Neural progenitor cell (in vitro differentiated cells): ENCODE data around the gene CCDC7. TPM values are rescaled to one million over a fixed set of nuclear protein-coding genes. Genes with fewer than 3 reads are reported as not detected.

Source experiments
- DNase-seq: peaks from one replicate; pipeline ENCODE4 v3.0.0-alpha.2; 2016; ENCODE audit warnings: low spot score
- H2AFZ ChIP-seq: fragments of 200-600 bp; sonication (generic); replicated peaks from 2 replicates; pipeline ENCODE4 v1.6.1; 2016; ENCODE audit warnings: antibody characterized with exemption
- H3F3A ChIP-seq: fragments of 200-600 bp; sonication (generic); 2 replicates; pipeline ENCODE4 v1.6.1; 2016; ENCODE audit warnings: antibody characterized with exemption, low read depth
- H3K27ac ChIP-seq: fragments of 200-600 bp; sonication (generic); 2 replicates; pipeline ENCODE4 v1.5.1; 2016; ENCODE audit warnings: mild to moderate bottlenecking
- H3K27me3 ChIP-seq: fragments of 200-600 bp; sonication (generic); 2 replicates; pipeline ENCODE4 v1.6.1; 2016; ENCODE audit warnings: mild to moderate bottlenecking, moderate library complexity
- H3K36me3 ChIP-seq: fragments of 200-600 bp; sonication (generic); 2 replicates; pipeline ENCODE4 v1.5.1; 2016
- H3K4me1 ChIP-seq: fragments of 200-600 bp; sonication (generic); 2 replicates; pipeline ENCODE4 v1.6.1; 2016; ENCODE audit warnings: mixed run types
- H3K4me2 ChIP-seq: fragments of 200-600 bp; sonication (generic); 2 replicates; pipeline ENCODE4 v1.6.1; 2016
- H3K4me3 ChIP-seq: fragments of 200-600 bp; sonication (generic); 2 replicates; pipeline ENCODE4 v1.5.1; 2016
- H3K79me2 ChIP-seq: fragments of 200-600 bp; sonication (generic); 2 replicates; pipeline ENCODE4 v1.6.1; 2016; ENCODE audit warnings: low read depth
- H3K9ac ChIP-seq: fragments of 200-600 bp; sonication (generic); 2 replicates; pipeline ENCODE4 v1.6.1; 2016
- H3K9me3 ChIP-seq: fragments of 200-600 bp; sonication (generic); 2 replicates; pipeline ENCODE4 v1.5.1; 2016; ENCODE audit warnings: low read depth
- H4K20me1 ChIP-seq: fragments of 200-600 bp; sonication (generic); 2 replicates; pipeline ENCODE4 v1.6.1; 2016; ENCODE audit warnings: low read depth
- H3K27ac Mint-ChIP-seq: 3 replicates; pipeline ENCODE4 v1.8.0; 2021; ENCODE audit warnings: mixed read lengths
- H3K27me3 Mint-ChIP-seq: 2 replicates; pipeline ENCODE4 v1.8.0; 2022; ENCODE audit warnings: low read depth, mild to moderate bottlenecking, inconsistent platforms, moderate library complexity, mixed read lengths; ENCODE audit not compliant: insufficient read depth
- H3K36me3 Mint-ChIP-seq: 3 replicates; pipeline ENCODE4 v1.8.0; 2021; ENCODE audit warnings: mixed read lengths
- H3K4me1 Mint-ChIP-seq: 3 replicates; pipeline ENCODE4 v1.8.0; 2021; ENCODE audit warnings: mixed read lengths
- H3K4me3 Mint-ChIP-seq: 3 replicates; pipeline ENCODE4 v1.8.0; 2021; ENCODE audit warnings: mild to moderate bottlenecking, moderate library complexity, mixed read lengths
- H3K9me3 Mint-ChIP-seq: 3 replicates; pipeline ENCODE4 v1.8.0; 2020; ENCODE audit warnings: mixed read lengths
- CTCF ChIP-seq: fragments of 200-600 bp; sonication (generic); IDR thresholded peaks from 2 replicates; pipeline ENCODE4 v1.5.1; 2017; ENCODE audit warnings: antibody characterized with exemption, mild to moderate bottlenecking
- EZH2 ChIP-seq: fragments of 200-600 bp; sonication (generic); IDR thresholded peaks from 2 replicates; pipeline ENCODE4 v1.6.1; 2017; ENCODE audit warnings: antibody characterized with exemption, mild to moderate bottlenecking, moderate library complexity
- EZH2phosphoT487 ChIP-seq: fragments of 200-600 bp; sonication (generic); IDR thresholded peaks from 2 replicates; pipeline ENCODE4 v1.6.1; 2017; ENCODE audit warnings: antibody characterized with exemption
- total RNA-seq: library from RNA; depleted of rRNA; stranded (reverse); fragments of >200 nt; gene quantifications from 2 replicates; pipeline ENCODE4 v1.2.3, GENCODE V29; 2015; ENCODE audit warnings: low replicate concordance

CCDC7 gene
- total RNA-seq, 1 donor from 2014 or later = 6.9 TPM

GRCh38 chr10:32419615-32420014, 26.3 kb upstream of the CCDC7 start:
- no peaks in the 10 kb centered on the region for H3K4me1 ChIP-seq
- no peak overlapping the region for H3K27ac Mint-ChIP-seq
- no peaks in the 10 kb centered on the region for H3K9me3 ChIP-seq
- H4K20me1 ChIP-seq = no peaks in the 10 kb centered on the region
- no peaks in the 10 kb centered on the region for H3K79me2 ChIP-seq
- no peak overlapping the region for H3K9ac ChIP-seq
- no peak for TF ChIP-seq EZH2phosphoT487
- no peak for TF ChIP-seq CTCF
- TF ChIP-seq EZH2 = no peak
- no peaks in the 10 kb centered on the region for H3K27me3 Mint-ChIP-seq
- no peak overlapping the region for H3K4me3 Mint-ChIP-seq
- DNase-seq = no peak
- H3K36me3 Mint-ChIP-seq = no peaks in the 10 kb centered on the region
- no peak overlapping the region for H3K27ac ChIP-seq
- no peak overlapping the region for H2AFZ ChIP-seq
- no peaks in the 10 kb centered on the region for H3F3A ChIP-seq
- H3K27me3 ChIP-seq = no peaks in the 10 kb centered on the region
- no peak overlapping the region for H3K4me3 ChIP-seq
- no peaks in the 10 kb centered on the region for H3K9me3 Mint-ChIP-seq
- H3K36me3 ChIP-seq = no peaks in the 10 kb centered on the region
- H3K4me1 Mint-ChIP-seq = no peaks in the 10 kb centered on the region
- no peak overlapping the region for H3K4me2 ChIP-seq

GRCh38 chr10:32426186-32426585, 19.8 kb upstream of the CCDC7 start:
- no peaks in the 10 kb centered on the region for H3K79me2 ChIP-seq
- TF ChIP-seq CTCF (no peak), EZH2phosphoT487 (no peak), EZH2 (no peak)
- H2AFZ ChIP-seq = no peak overlapping the region
- no peak overlapping the region for H3K4me3 ChIP-seq
- Mint-ChIP-seq H3K4me3 (no peak overlapping the region), H3K9me3 (no peaks in the 10 kb centered on the region), H3K36me3 (no peaks in the 10 kb centered on the region), H3K4me1 (no peaks in the 10 kb centered on the region), H3K27me3 (no peaks in the 10 kb centered on the region), H3K27ac (no peak overlapping the region)
- no peak overlapping the region for H3K27ac ChIP-seq
- H3K9me3 ChIP-seq = no peaks in the 10 kb centered on the region
- no peak overlapping the region for H3K4me2 ChIP-seq
- no peak overlapping the region for H3K9ac ChIP-seq
- DNase-seq = no peak
- H3K27me3 ChIP-seq = no peaks in the 10 kb centered on the region
- H4K20me1 ChIP-seq = no peaks in the 10 kb centered on the region
- no peaks in the 10 kb centered on the region for H3F3A ChIP-seq
- no peaks in the 10 kb centered on the region for H3K36me3 ChIP-seq
- H3K4me1 ChIP-seq = no peaks in the 10 kb centered on the region

- Histone ChIP-seq H3K27me3 (no peaks in the 10 kb centered on the region), H3K4me1 (no peaks in the 10 kb centered on the region), H3F3A (no peaks in the 10 kb centered on the region), H2AFZ (no peak overlapping the region), H3K36me3 (no peaks in the 10 kb centered on the region), H3K79me2 (no peaks in the 10 kb centered on the region), H3K4me2 (no peak overlapping the region), H3K4me3 (no peak overlapping the region), H3K9me3 (no peaks in the 10 kb centered on the region), H3K9ac (no peak overlapping the region), H4K20me1 (no peaks in the 10 kb centered on the region), H3K27ac (no peak overlapping the region)
- Mint-ChIP-seq H3K36me3 (peaks cover 2% of the 10 kb centered on the region), H3K9me3 (peaks cover 11% of the 10 kb centered on the region), H3K27ac (no peak overlapping the region), H3K4me1 (no peaks in the 10 kb centered on the region), H3K4me3 (no peak overlapping the region), H3K27me3 (no peaks in the 10 kb centered on the region)
- no peak for DNase-seq
- TF ChIP-seq EZH2 (no peak), EZH2phosphoT487 (no peak), CTCF (no peak)
These were observed 12.4 kb upstream of the CCDC7 start for GRCh38 chr10:32433542-32433941.
